ENCODE data around the gene CRTC1. TPM values are rescaled to one million over a fixed set of nuclear protein-coding genes. Genes with fewer than 3 reads are reported as not detected.

Gene CRTC1
- total RNA-seq, 1 experiment from 2014 or later: 12.3 TPM

GRCh38 chr19:18671303-18672043 is 12.0 kb upstream of the CRTC1 start:
- peaks cover 8% of the 10 kb centered on the region; the same call in 1 of the 2 replicates for H3K36me3 Mint-ChIP-seq
- ChIA-PET POLR2A (interaction anchor here (1.4 kb wide), 1 partner anchor 82 kb away, joined by 3 read pairs; no protein-coding TSS in a partner anchor), CTCF (interaction anchor here (0.6 to 3.0 kb wide), 13 partner anchors 58 to 740 kb away, joined by 3 to 26 read pairs (median 7); partner anchors contain the start of genes REX1BD and TMEM59L)
- H3K27ac Mint-ChIP-seq: peak overlapping the region; percentile 73
- H3K4me3 Mint-ChIP-seq: no peak overlapping the region
- H3K4me1 Mint-ChIP-seq: peaks cover 3% of the 10 kb centered on the region; the same call in 1 of the 2 replicates
- no peak for TF ChIP-seq NFATC4 (CRISPR knock-in tag; IDR thresholded peaks at IDR 0.05)
- TF ChIP-seq MAX (CRISPR knock-in tag; IDR thresholded peaks at IDR 0.05): no peak
- no peaks in the 10 kb centered on the region for H3K9me3 Mint-ChIP-seq
- no peak for ATAC-seq
- no peak for DNase-seq (ENCODE audit: low spot score)
- H3K27me3 Mint-ChIP-seq (ENCODE audit: low read depth): no peaks in the 10 kb centered on the region

DNA sequence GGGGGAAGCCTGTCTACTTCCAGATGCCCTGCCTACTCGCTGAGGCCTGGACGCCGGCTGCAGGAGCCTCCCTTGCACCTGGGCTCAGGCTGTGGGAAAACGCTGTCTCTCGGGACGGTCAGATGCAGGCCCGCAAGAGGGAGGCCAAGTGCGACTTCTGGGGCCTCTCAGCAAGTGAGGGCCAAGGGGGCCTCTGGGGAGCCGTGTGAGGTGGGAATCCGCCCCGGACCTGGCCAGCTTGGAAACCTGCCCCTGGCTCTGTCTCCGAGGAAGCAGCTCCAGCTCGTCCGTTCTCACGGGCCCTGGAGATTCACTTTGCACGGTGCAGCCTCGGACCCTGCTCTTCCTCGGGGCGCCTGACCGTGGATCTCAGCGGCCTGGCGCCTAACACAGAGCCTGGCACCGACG is 11.4 kb upstream of the CRTC1 start:
- no peaks in the 10 kb centered on the region for H3K9me3 Mint-ChIP-seq
- no peak for DNase-seq (ENCODE audit: low spot score)

DNA sequence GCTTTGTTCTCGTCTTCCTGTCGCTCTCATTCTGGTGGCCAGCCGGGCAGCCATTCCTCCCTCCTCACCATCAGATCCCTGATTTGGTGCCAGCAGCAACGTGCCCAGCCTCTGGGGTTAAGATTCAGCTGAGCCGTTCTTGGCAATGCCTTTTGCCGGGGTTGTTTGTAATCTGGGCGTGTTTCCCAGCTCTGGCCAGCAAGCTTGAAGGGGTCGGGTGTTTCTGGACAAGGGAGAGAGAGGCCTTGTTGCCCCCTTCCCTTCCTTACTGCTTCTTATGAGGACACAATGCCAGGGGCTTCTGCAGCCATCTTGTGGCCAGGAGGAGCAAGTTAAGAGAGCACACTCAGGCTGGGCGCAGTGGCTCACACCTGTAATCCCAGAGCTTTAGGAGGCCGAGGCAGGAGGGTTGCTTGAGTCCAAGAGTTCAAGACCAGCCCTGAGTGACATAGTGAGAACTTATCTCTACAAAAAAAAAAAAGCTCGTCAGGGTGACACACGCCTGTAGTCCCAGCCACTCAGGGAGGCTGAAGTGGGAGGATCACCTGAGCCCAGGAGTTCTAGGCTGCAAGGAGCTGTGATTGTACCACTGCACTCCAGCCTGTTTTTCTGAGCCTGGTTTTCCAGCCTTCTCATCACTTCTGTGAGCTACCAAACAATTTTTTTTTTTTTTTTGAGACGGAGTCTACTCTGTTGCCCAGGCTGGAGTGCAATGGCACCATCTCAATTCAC is 10.7 kb upstream of the CRTC1 start:
- Mint-ChIP-seq H3K27ac (peak overlapping the region; percentile 78; the same call in 1 of the 2 replicates), H3K27me3 (ENCODE audit: low read depth) (no peaks in the 10 kb centered on the region), H3K36me3 (0 out of 2 replicates have a peak, but pooled peaks cover 3% of the 10 kb centered on the region), H3K4me3 (no peak overlapping the region), H3K9me3 (no peaks in the 10 kb centered on the region), H3K4me1 (peaks cover 10% of the 10 kb centered on the region)
- ATAC-seq: peak; percentile 54
- CTCF ChIA-PET: interaction anchor here (0.5 to 3.0 kb wide), 21 partner anchors 24 to 471 kb away, joined by 3 to 26 read pairs (median 5); partner anchors contain the start of genes REX1BD and TMEM59L
- POLR2A ChIA-PET: interaction anchor here (0.6 to 1.4 kb wide), 3 partner anchors 68 to 172 kb away, joined by 3 read pairs; no protein-coding TSS in a partner anchor
- no peak for DNase-seq (ENCODE audit: low spot score)
- TF ChIP-seq FOXK1 (CRISPR knock-in tag; IDR thresholded peaks at IDR 0.05) (no peak), STAT6 (CRISPR knock-in tag; conservative IDR thresholded peaks at IDR 0.05; ENCODE audit: low read depth) (no peak), ZNF121 (CRISPR knock-in tag; IDR thresholded peaks at IDR 0.05) (no peak), CBFB (CRISPR knock-in tag; IDR thresholded peaks at IDR 0.05; ENCODE audit: low read depth) (no peak), IRF1 (CRISPR knock-in tag; IDR thresholded peaks at IDR 0.05) (no peak), GABPB1 (CRISPR knock-in tag; IDR thresholded peaks at IDR 0.05) (no peak), ZNF416 (CRISPR knock-in tag; IDR thresholded peaks at IDR 0.05) (no peak), KAT7 (CRISPR knock-in tag; IDR thresholded peaks at IDR 0.05; ENCODE audit: borderline replicate concordance) (no peak), GTF2I (CRISPR knock-in tag; conservative IDR thresholded peaks at IDR 0.05) (no peak)
- TF ChIP-seq, protein P1, sequence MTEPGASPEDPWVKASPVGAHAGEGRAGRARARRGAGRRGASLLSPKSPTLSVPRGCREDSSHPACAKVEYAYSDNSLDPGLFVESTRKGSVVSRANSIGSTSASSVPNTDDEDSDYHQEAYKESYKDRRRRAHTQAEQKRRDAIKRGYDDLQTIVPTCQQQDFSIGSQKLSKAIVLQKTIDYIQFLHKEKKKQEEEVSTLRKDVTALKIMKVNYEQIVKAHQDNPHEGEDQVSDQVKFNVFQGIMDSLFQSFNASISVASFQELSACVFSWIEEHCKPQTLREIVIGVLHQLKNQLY (CRISPR knock-in tag; IDR thresholded peaks at IDR 0.05): no peak
- TF ChIP-seq, protein P2, sequence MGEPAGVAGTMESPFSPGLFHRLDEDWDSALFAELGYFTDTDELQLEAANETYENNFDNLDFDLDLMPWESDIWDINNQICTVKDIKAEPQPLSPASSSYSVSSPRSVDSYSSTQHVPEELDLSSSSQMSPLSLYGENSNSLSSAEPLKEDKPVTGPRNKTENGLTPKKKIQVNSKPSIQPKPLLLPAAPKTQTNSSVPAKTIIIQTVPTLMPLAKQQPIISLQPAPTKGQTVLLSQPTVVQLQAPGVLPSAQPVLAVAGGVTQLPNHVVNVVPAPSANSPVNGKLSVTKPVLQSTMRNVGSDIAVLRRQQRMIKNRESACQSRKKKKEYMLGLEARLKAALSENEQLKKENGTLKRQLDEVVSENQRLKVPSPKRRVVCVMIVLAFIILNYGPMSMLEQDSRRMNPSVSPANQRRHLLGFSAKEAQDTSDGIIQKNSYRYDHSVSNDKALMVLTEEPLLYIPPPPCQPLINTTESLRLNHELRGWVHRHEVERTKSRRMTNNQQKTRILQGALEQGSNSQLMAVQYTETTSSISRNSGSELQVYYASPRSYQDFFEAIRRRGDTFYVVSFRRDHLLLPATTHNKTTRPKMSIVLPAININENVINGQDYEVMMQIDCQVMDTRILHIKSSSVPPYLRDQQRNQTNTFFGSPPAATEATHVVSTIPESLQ (CRISPR knock-in tag; IDR thresholded peaks at IDR 0.05): no peak

More for the DNA sequence above, 11.4 kb upstream of the CRTC1 start:
- Mint-ChIP-seq H3K4me3 (no peak overlapping the region), H3K27me3 (ENCODE audit: low read depth) (no peaks in the 10 kb centered on the region), H3K27ac (peak overlapping the region; percentile 73), H3K36me3 (peaks cover 8% of the 10 kb centered on the region; the same call in 1 of the 2 replicates), H3K4me1 (peaks cover 5% of the 10 kb centered on the region)
- POLR2A ChIA-PET: interaction anchor here (1.4 kb wide), 1 partner anchor 83 kb away, joined by 3 read pairs; no protein-coding TSS in a partner anchor
- TF ChIP-seq ELF4 (CRISPR knock-in tag; IDR thresholded peaks at IDR 0.05; ENCODE audit: low read depth): no peak
- TF ChIP-seq, protein P3, sequence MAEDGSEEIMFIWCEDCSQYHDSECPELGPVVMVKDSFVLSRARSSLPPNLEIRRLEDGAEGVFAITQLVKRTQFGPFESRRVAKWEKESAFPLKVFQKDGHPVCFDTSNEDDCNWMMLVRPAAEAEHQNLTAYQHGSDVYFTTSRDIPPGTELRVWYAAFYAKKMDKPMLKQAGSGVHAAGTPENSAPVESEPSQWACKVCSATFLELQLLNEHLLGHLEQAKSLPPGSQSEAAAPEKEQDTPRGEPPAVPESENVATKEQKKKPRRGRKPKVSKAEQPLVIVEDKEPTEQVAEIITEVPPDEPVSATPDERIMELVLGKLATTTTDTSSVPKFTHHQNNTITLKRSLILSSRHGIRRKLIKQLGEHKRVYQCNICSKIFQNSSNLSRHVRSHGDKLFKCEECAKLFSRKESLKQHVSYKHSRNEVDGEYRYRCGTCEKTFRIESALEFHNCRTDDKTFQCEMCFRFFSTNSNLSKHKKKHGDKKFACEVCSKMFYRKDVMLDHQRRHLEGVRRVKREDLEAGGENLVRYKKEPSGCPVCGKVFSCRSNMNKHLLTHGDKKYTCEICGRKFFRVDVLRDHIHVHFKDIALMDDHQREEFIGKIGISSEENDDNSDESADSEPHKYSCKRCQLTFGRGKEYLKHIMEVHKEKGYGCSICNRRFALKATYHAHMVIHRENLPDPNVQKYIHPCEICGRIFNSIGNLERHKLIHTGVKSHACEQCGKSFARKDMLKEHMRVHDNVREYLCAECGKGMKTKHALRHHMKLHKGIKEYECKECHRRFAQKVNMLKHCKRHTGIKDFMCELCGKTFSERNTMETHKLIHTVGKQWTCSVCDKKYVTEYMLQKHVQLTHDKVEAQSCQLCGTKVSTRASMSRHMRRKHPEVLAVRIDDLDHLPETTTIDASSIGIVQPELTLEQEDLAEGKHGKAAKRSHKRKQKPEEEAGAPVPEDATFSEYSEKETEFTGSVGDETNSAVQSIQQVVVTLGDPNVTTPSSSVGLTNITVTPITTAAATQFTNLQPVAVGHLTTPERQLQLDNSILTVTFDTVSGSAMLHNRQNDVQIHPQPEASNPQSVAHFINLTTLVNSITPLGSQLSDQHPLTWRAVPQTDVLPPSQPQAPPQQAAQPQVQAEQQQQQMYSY (CRISPR knock-in tag; IDR thresholded peaks at IDR 0.05): no peak
- no peak for TF ChIP-seq NR2C2 (CRISPR knock-in tag; IDR thresholded peaks at IDR 0.05)
- TF ChIP-seq FOXJ3 (CRISPR knock-in tag; IDR thresholded peaks at IDR 0.05; ENCODE audit: borderline replicate concordance): no peak
- no peak for TF ChIP-seq MAX (CRISPR knock-in tag; IDR thresholded peaks at IDR 0.05)
- TF ChIP-seq FOXK1 (CRISPR knock-in tag; IDR thresholded peaks at IDR 0.05): no peak
- peak; percentile 14 for ATAC-seq
- CTCF ChIA-PET: interaction anchor here (0.5 to 3.0 kb wide), 19 partner anchors 24 to 740 kb away, joined by 3 to 26 read pairs (median 6); partner anchors contain the start of genes REX1BD and TMEM59L
